K562 (cell line): Measurements from ENCODE around the gene RTCB.
"Not testable (repeated sequence)": the region's sequence is repeated elsewhere in the genome, so short reads cannot be mapped to it uniquely, and the experiment has no call there.

Experiments used
- CBX1 ChIP-seq: sonication (generic); IDR thresholded peaks from 2 replicates; pipeline ENCODE4 v1.6.1; 2016; ENCODE audit warnings: antibody characterized with exemption, low read depth, mild to moderate bottlenecking
- SREBF2 ChIP-seq: sonication (generic); formaldehyde crosslinking; IDR thresholded peaks from 2 replicates; pipeline ENCODE4 v1.4.0; 2020; ENCODE audit warnings: mild to moderate bottlenecking, missing genetic modification reagents
- ZNF134 ChIP-seq: fragments of 250-450 bp; sonication (Bioruptor Pico); conservative IDR thresholded peaks from 2 replicates; pipeline ENCODE4 v1.4.0; 2020
- TF ChIP-seq, protein P1 (sequence below): fragments of 250-450 bp; sonication (Bioruptor Pico); IDR thresholded peaks from 2 replicates; pipeline ENCODE4 v1.4.0; 2020; ENCODE audit warnings: borderline replicate concordance

GRCh38 chr22:32357567-32357966, 54.5 kb downstream of the RTCB start, which contains the start of gene RFPL3:
- not testable (repeated sequence) for TF ChIP-seq SREBF2 (CRISPR knock-in tag); CBX1; ZNF134 (CRISPR knock-in tag)
- TF ChIP-seq, protein P1, sequence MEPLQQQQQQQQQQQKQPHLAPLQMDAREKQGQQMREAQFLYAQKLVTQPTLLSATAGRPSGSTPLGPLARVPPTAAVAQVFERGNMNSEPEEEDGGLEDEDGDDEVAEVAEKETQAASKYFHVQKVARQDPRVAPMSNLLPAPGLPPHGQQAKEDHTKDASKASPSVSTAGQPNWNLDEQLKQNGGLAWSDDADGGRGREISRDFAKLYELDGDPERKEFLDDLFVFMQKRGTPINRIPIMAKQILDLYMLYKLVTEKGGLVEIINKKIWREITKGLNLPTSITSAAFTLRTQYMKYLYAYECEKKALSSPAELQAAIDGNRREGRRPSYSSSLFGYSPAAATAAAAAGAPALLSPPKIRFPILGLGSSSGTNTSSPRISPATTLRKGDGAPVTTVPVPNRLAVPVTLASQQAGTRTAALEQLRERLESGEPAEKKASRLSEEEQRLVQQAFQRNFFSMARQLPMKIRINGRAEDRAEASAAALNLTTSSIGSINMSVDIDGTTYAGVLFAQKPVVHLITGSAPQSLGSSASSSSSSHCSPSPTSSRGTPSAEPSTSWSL (CRISPR knock-in tag): not testable (repeated sequence)
